ENCODE results near the gene KIF20A. TPM values are rescaled to one million over a fixed set of nuclear protein-coding genes. Genes with fewer than 3 reads are reported as not detected.

The KIF20A gene
- polyA plus RNA-seq, 2 donors: 8.8 to 9.9 TPM

GRCh38 chr5:138213161-138214029 lies 34.5 kb downstream of the KIF20A start, which contains the start of gene CDC23:
Gene CDC23, minus strand, starts transcription at chr5:138213323. Its CDS starts 11 bp downstream, at chr5:138213312.
- no peaks in the 10 kb centered on the region for H3K9me3 ChIP-seq (ENCODE audit: control insufficient read depth in 2 of 2, insufficient read depth in 1 of 2, low read depth in 1 of 2, low read length in 1 of 2)
- H3K4me3 ChIP-seq (ENCODE audit: low read depth in 1 of 2, low read length in 2 of 2): peak within 1 kb of the TSS; percentile 86 to 99
- 1% methylated on average over 32 of the region's 32 CpGs for WGBS, 2 donors
- peak within 1 kb of the TSS; percentile 54 to 93 for H3K27ac ChIP-seq (ENCODE audit: low read depth in 2 of 2, low read length in 1 of 2)
- H3K27me3 ChIP-seq (ENCODE audit: control insufficient read depth in 1 of 2, insufficient read depth in 2 of 2, low read length in 2 of 2): no peaks in the 10 kb centered on the region
- H3K4me1 ChIP-seq (ENCODE audit: control insufficient read depth in 2 of 2, insufficient read depth in 2 of 2, low read length in 1 of 2): no peaks in the 10 kb centered on the region
- peaks cover 0 to 6% of the 10 kb centered on the region in 2 donors for H3K36me3 ChIP-seq (ENCODE audit: control insufficient read depth in 2 of 2, insufficient read depth in 2 of 2, low read length in 1 of 2)

GRCh38 chr5:138216799-138217198 lies 37.9 kb downstream of the KIF20A start:
- no peaks in the 10 kb centered on the region for H3K36me3 ChIP-seq (ENCODE audit: control insufficient read depth in 2 of 2, insufficient read depth in 2 of 2, low read length in 1 of 2)
- H3K4me1 ChIP-seq (ENCODE audit: control insufficient read depth in 2 of 2, insufficient read depth in 2 of 2, low read length in 1 of 2): no peaks in the 10 kb centered on the region
- no peak overlapping the region for H3K27ac ChIP-seq (ENCODE audit: low read depth in 2 of 2, low read length in 1 of 2)
- H3K9me3 ChIP-seq (ENCODE audit: control insufficient read depth in 2 of 2, insufficient read depth in 1 of 2, low read depth in 1 of 2, low read length in 1 of 2): no peaks in the 10 kb centered on the region
- 75 to 83% methylated on average over 2 of the region's 2 CpGs for WGBS, 2 donors
- H3K4me3 ChIP-seq (ENCODE audit: low read depth in 1 of 2, low read length in 2 of 2): no peak overlapping the region
- no peaks in the 10 kb centered on the region for H3K27me3 ChIP-seq (ENCODE audit: control insufficient read depth in 1 of 2, insufficient read depth in 2 of 2, low read length in 2 of 2)

GRCh38 chr5:138223532-138223931 lies 44.6 kb downstream of the KIF20A start:
- H3K27ac ChIP-seq (ENCODE audit: low read depth in 2 of 2, low read length in 1 of 2): no peak overlapping the region

GRCh38 chr5:138224712-138225111 lies 45.8 kb downstream of the KIF20A start:
- no peak overlapping the region for H3K27ac ChIP-seq (ENCODE audit: low read depth in 2 of 2, low read length in 1 of 2)
- H3K36me3 ChIP-seq (ENCODE audit: control insufficient read depth in 2 of 2, insufficient read depth in 2 of 2, low read length in 1 of 2): no peaks in the 10 kb centered on the region
- H3K27me3 ChIP-seq (ENCODE audit: control insufficient read depth in 1 of 2, insufficient read depth in 2 of 2, low read length in 2 of 2): no peaks in the 10 kb centered on the region
- peaks cover 0 to 4% of the 10 kb centered on the region in 2 donors for H3K9me3 ChIP-seq (ENCODE audit: control insufficient read depth in 2 of 2, insufficient read depth in 1 of 2, low read depth in 1 of 2, low read length in 1 of 2)
- WGBS, 2 donors: 85 to 86% methylated on average over 6 of the region's 6 CpGs
- H3K4me1 ChIP-seq (ENCODE audit: control insufficient read depth in 2 of 2, insufficient read depth in 2 of 2, low read length in 1 of 2): no peaks in the 10 kb centered on the region
- no peak overlapping the region for H3K4me3 ChIP-seq (ENCODE audit: low read depth in 1 of 2, low read length in 2 of 2)

More at GRCh38 chr5:138223532-138223931, 44.6 kb downstream of the KIF20A start:
- Histone ChIP-seq H3K9me3 (ENCODE audit: control insufficient read depth in 2 of 2, insufficient read depth in 1 of 2, low read depth in 1 of 2, low read length in 1 of 2) (peaks cover 0 to 4% of the 10 kb centered on the region in 2 donors), H3K4me3 (ENCODE audit: low read depth in 1 of 2, low read length in 2 of 2) (no peak overlapping the region), H3K4me1 (ENCODE audit: control insufficient read depth in 2 of 2, insufficient read depth in 2 of 2, low read length in 1 of 2) (no peaks in the 10 kb centered on the region), H3K36me3 (ENCODE audit: control insufficient read depth in 2 of 2, insufficient read depth in 2 of 2, low read length in 1 of 2) (no peaks in the 10 kb centered on the region), H3K27me3 (ENCODE audit: control insufficient read depth in 1 of 2, insufficient read depth in 2 of 2, low read length in 2 of 2) (no peaks in the 10 kb centered on the region)
- 94 to 96% methylated on average over 1 of the region's 1 CpG for WGBS, 2 donors

- no peaks in the 10 kb centered on the region for H3K27me3 ChIP-seq (ENCODE audit: control insufficient read depth in 1 of 2, insufficient read depth in 2 of 2, low read length in 2 of 2)
- no peak overlapping the region for H3K4me3 ChIP-seq (ENCODE audit: low read depth in 1 of 2, low read length in 2 of 2)
- H3K4me1 ChIP-seq (ENCODE audit: control insufficient read depth in 2 of 2, insufficient read depth in 2 of 2, low read length in 1 of 2): no peaks in the 10 kb centered on the region
- H3K36me3 ChIP-seq (ENCODE audit: control insufficient read depth in 2 of 2, insufficient read depth in 2 of 2, low read length in 1 of 2): no peaks in the 10 kb centered on the region
- no peak overlapping the region for H3K27ac ChIP-seq (ENCODE audit: low read depth in 2 of 2, low read length in 1 of 2)
- peaks cover 0 to 4% of the 10 kb centered on the region in 2 donors for H3K9me3 ChIP-seq (ENCODE audit: control insufficient read depth in 2 of 2, insufficient read depth in 1 of 2, low read depth in 1 of 2, low read length in 1 of 2)
Measured at GRCh38 chr5:138226910-138227309, 48.0 kb downstream of the KIF20A start.

GRCh38 chr5:138229387-138229786 lies 50.5 kb downstream of the KIF20A start:
- H3K4me3 ChIP-seq (ENCODE audit: low read depth in 1 of 2, low read length in 2 of 2): no peak overlapping the region
- 78 to 79% methylated on average over 6 of the region's 6 CpGs for WGBS, 2 donors
- no peaks in the 10 kb centered on the region for H3K36me3 ChIP-seq (ENCODE audit: control insufficient read depth in 2 of 2, insufficient read depth in 2 of 2, low read length in 1 of 2)
- H3K4me1 ChIP-seq (ENCODE audit: control insufficient read depth in 2 of 2, insufficient read depth in 2 of 2, low read length in 1 of 2): no peaks in the 10 kb centered on the region
- H3K9me3 ChIP-seq (ENCODE audit: control insufficient read depth in 2 of 2, insufficient read depth in 1 of 2, low read depth in 1 of 2, low read length in 1 of 2): peaks cover 0 to 4% of the 10 kb centered on the region in 2 donors
- H3K27ac ChIP-seq (ENCODE audit: low read depth in 2 of 2, low read length in 1 of 2): no peak overlapping the region
- H3K27me3 ChIP-seq (ENCODE audit: control insufficient read depth in 1 of 2, insufficient read depth in 2 of 2, low read length in 2 of 2): no peaks in the 10 kb centered on the region

- H3K4me1 ChIP-seq (ENCODE audit: control insufficient read depth in 2 of 2, insufficient read depth in 2 of 2, low read length in 1 of 2): no peaks in the 10 kb centered on the region
- H3K4me3 ChIP-seq (ENCODE audit: low read depth in 1 of 2, low read length in 2 of 2): no peak overlapping the region
- H3K9me3 ChIP-seq (ENCODE audit: control insufficient read depth in 2 of 2, insufficient read depth in 1 of 2, low read depth in 1 of 2, low read length in 1 of 2): peaks cover 0 to 4% of the 10 kb centered on the region in 2 donors
- H3K36me3 ChIP-seq (ENCODE audit: control insufficient read depth in 2 of 2, insufficient read depth in 2 of 2, low read length in 1 of 2): no peaks in the 10 kb centered on the region
- no peak overlapping the region for H3K27ac ChIP-seq (ENCODE audit: low read depth in 2 of 2, low read length in 1 of 2)
- H3K27me3 ChIP-seq (ENCODE audit: control insufficient read depth in 1 of 2, insufficient read depth in 2 of 2, low read length in 2 of 2): no peaks in the 10 kb centered on the region
Measured at GRCh38 chr5:138230261-138230660, 51.3 kb downstream of the KIF20A start.

GRCh38 chr5:138230981-138231589 lies 52.2 kb downstream of the KIF20A start:
- Histone ChIP-seq H3K36me3 (ENCODE audit: control insufficient read depth in 2 of 2, insufficient read depth in 2 of 2, low read length in 1 of 2) (no peaks in the 10 kb centered on the region), H3K27me3 (ENCODE audit: control insufficient read depth in 1 of 2, insufficient read depth in 2 of 2, low read length in 2 of 2) (no peaks in the 10 kb centered on the region), H3K4me1 (ENCODE audit: control insufficient read depth in 2 of 2, insufficient read depth in 2 of 2, low read length in 1 of 2) (no peaks in the 10 kb centered on the region), H3K9me3 (ENCODE audit: control insufficient read depth in 2 of 2, insufficient read depth in 1 of 2, low read depth in 1 of 2, low read length in 1 of 2) (peaks cover 0 to 3% of the 10 kb centered on the region in 2 donors), H3K4me3 (ENCODE audit: low read depth in 1 of 2, low read length in 2 of 2) (no peak overlapping the region), H3K27ac (ENCODE audit: low read depth in 2 of 2, low read length in 1 of 2) (no peak overlapping the region)
- 35 to 40% methylated on average over 7 of the region's 7 CpGs for WGBS, 2 donors

- no peaks in the 10 kb centered on the region for H3K27me3 ChIP-seq (ENCODE audit: control insufficient read depth in 1 of 2, insufficient read depth in 2 of 2, low read length in 2 of 2)
- H3K4me1 ChIP-seq (ENCODE audit: control insufficient read depth in 2 of 2, insufficient read depth in 2 of 2, low read length in 1 of 2): no peaks in the 10 kb centered on the region
- H3K4me3 ChIP-seq (ENCODE audit: low read depth in 1 of 2, low read length in 2 of 2): no peak overlapping the region
- no peak overlapping the region for H3K27ac ChIP-seq (ENCODE audit: low read depth in 2 of 2, low read length in 1 of 2)
- no peaks in the 10 kb centered on the region for H3K36me3 ChIP-seq (ENCODE audit: control insufficient read depth in 2 of 2, insufficient read depth in 2 of 2, low read length in 1 of 2)
- H3K9me3 ChIP-seq (ENCODE audit: control insufficient read depth in 2 of 2, insufficient read depth in 1 of 2, low read depth in 1 of 2, low read length in 1 of 2): no peaks in the 10 kb centered on the region
- WGBS, 2 donors: 74 to 83% methylated on average over 2 of the region's 2 CpGs
Measured at GRCh38 chr5:138233280-138233679, 54.4 kb downstream of the KIF20A start.

All from esophagus (tissue), 2 donors.